T-cell (primary cell): Measurements from ENCODE around the gene ERC2. TPM values are rescaled to one million over a fixed set of nuclear protein-coding genes. Genes with fewer than 3 reads are reported as not detected.

ENCODE experiments used
- ATAC-seq, 4 experiments: fragments of 200-7000 bp in 3 of 4; fragments of 150-1000 bp in 1 of 4; cut with Tn5 transposase; replicated peaks in 1 of 4; 1 replicate in 3 of 4; 2 replicates in 1 of 4; pipeline ENCODE4 v1.10.0; 2021; ENCODE audit warnings: moderate library complexity in 3 of 4, mild to moderate bottlenecking in 2 of 4, moderate number of reproducible peaks in 1 of 4
- CTCF ChIA-PET, 2 donors: fragments of 300-600 bp; sonication (Branson Sonifier 250); formaldehyde crosslinking; loops; one replicate each; lab custom pipeline; 2022; ENCODE audit warnings: antibody characterized with exemption in 2 of 2; lab: Charles Lee
- POLR2A ChIA-PET, 2 donors: fragments of 300-600 bp; sonication (Branson Sonifier 250); formaldehyde crosslinking; loops; one replicate each; lab custom pipeline; 2022; ENCODE audit warnings: antibody characterized with exemption in 2 of 2; lab: Charles Lee
- DNase-seq, 35 experiments: peaks; one replicate each; pipeline versions ENCODE4 v3.0.0 to v3.0.0-alpha.2; 2013 to 2023
- H3K27ac ChIP-seq: one replicate; pipeline ENCODE4 v1.5.1; 2013; ENCODE audit warnings: low read length
- H3K27me3 ChIP-seq, 2 experiments: replicated peaks in 1 of 2; 1 replicate in 1 of 2; 2 replicates in 1 of 2; pipeline versions ENCODE4 v1.6.1 to v1.7.0; 2013; ENCODE audit warnings: low read length in 1 of 2, mixed read lengths in 1 of 2; ENCODE audit not compliant: control insufficient read depth in 2 of 2, insufficient read depth in 2 of 2; ENCODE audit errors: extremely low read depth in 1 of 2
- H3K36me3 ChIP-seq, 2 donors: 1 replicate in 1 of 2; 2 replicates in 1 of 2; pipeline versions ENCODE4 v1.6.1 to v1.7.0; 2013; ENCODE audit warnings: low read length in 1 of 2; ENCODE audit not compliant: control insufficient read depth in 2 of 2, insufficient read depth in 1 of 2; ENCODE audit errors: extremely low read depth in 1 of 2
- H3K4me1 ChIP-seq, 2 experiments: 1 replicate in 1 of 2; 2 replicates in 1 of 2; pipeline versions ENCODE4 v1.6.1 to v1.7.0; 2013; ENCODE audit warnings: low read length in 2 of 2, mixed read lengths in 1 of 2; ENCODE audit not compliant: insufficient read depth in 2 of 2, control insufficient read depth in 1 of 2; ENCODE audit errors: extremely low read depth in 1 of 2
- H3K4me3 ChIP-seq, 2 donors: 1 replicate in 1 of 2; 2 replicates in 1 of 2; pipeline versions ENCODE4 v1.5.1 to v1.7.0; 2013; ENCODE audit warnings: mild to moderate bottlenecking in 2 of 2, low read length in 1 of 2, moderate library complexity in 1 of 2; ENCODE audit not compliant: control insufficient read depth in 1 of 2; ENCODE audit errors: extremely low read depth in 1 of 2
- H3K9me3 ChIP-seq: 2 replicates; pipeline ENCODE4 v1.7.0; 2013
- H3K27ac Mint-ChIP-seq, 2 donors: one replicate each; pipeline ENCODE4 v1.8.0; 2020 to 2021; ENCODE audit warnings: mild to moderate bottlenecking in 2 of 2, mixed read lengths in 2 of 2
- H3K27me3 Mint-ChIP-seq, 2 donors: one replicate each; pipeline ENCODE4 v1.8.0; 2021 to 2022; ENCODE audit warnings: mixed read lengths in 2 of 2
- H3K36me3 Mint-ChIP-seq: one replicate; pipeline ENCODE4 v1.8.0; 2021; ENCODE audit warnings: mixed read lengths
- H3K4me1 Mint-ChIP-seq, 3 donors: one replicate each; pipeline ENCODE4 v1.8.0; 2020 to 2022; ENCODE audit warnings: mixed read lengths in 3 of 3, mild to moderate bottlenecking in 1 of 3
- H3K4me3 Mint-ChIP-seq, 3 donors: one replicate each; pipeline ENCODE4 v1.8.0; 2020 to 2022; ENCODE audit warnings: mild to moderate bottlenecking in 3 of 3, mixed read lengths in 3 of 3, moderate library complexity in 3 of 3
- H3K9me3 Mint-ChIP-seq, 3 donors: one replicate each; pipeline ENCODE4 v1.8.0; 2020 to 2022; ENCODE audit warnings: mixed read lengths in 3 of 3
- WGBS: methylation state at CpG from one replicate; pipeline ENCODE4 v1.1.5; 2013; ENCODE audit warnings: missing lambda C conversion rate; ENCODE audit not compliant: insufficient coverage; 5-methylcytosine and 5-hydroxymethylcytosine counted together
- total RNA-seq, 35 experiments: library from RNA in 6 of 35; stranded (reverse) in 6 of 35; fragments of 120-200 nt in 1 of 35; gene quantifications; one replicate each; pipeline versions ENCODE4 v1.2.1 to v1.2.4 and lab custom pipeline; 2013 to 2026

ERC2 gene
- total RNA-seq, 5 donors from 2014 or later (not counting 1 experiment from before 2014, with no cell fraction given): not detected

DNA sequence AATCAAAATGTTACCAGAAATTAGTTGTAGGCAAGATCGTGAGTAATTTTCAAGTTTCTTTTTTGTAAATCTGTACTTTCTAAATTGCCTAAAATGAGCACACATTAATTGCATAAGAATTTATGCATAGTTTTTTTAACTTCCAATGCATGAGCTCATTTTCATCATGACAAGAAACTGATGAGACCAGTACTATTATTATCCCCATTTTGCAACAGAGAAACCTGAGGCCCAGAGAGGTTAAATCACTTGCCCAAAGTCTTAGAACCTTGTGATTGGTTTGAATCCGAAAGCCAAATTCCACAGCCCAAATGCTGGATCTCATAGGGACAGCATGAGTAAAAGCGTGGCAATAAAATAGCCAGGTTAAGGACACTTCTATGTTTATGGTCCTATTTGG is 274.7 kb downstream of the ERC2 start:
- ATAC-seq (no peak), DNase-seq (no peak)
- Mint-ChIP-seq H3K4me3 (no peak overlapping the region), H3K9me3 (peaks cover 0 to 8% (median 0%) of the 10 kb centered on the region in 3 donors), H3K36me3 (no peaks in the 10 kb centered on the region), H3K4me1 (no peaks in the 10 kb centered on the region), H3K27ac (no peak overlapping the region), H3K27me3 (peaks cover 0 to 15% of the 10 kb centered on the region in 2 donors)
- 100% methylated on average over 1 of the region's 3 CpGs for WGBS
- H3K36me3 ChIP-seq: no peaks in the 10 kb centered on the region
- H3K27ac ChIP-seq: no peak overlapping the region
- peaks cover 0 to 5% of the 10 kb centered on the region in 2 experiments for H3K27me3 ChIP-seq
- CTCF ChIA-PET: interaction anchor here in 1 of 2 donors (0.7 kb wide), 1 partner anchor 1946 kb away, joined by 3 read pairs; no protein-coding TSS in a partner anchor
- POLR2A ChIA-PET: no interaction called here
- H3K9me3 ChIP-seq: no peaks in the 10 kb centered on the region
- H3K4me1 ChIP-seq: no peaks in the 10 kb centered on the region
- H3K4me3 ChIP-seq: no peak overlapping the region

DNA sequence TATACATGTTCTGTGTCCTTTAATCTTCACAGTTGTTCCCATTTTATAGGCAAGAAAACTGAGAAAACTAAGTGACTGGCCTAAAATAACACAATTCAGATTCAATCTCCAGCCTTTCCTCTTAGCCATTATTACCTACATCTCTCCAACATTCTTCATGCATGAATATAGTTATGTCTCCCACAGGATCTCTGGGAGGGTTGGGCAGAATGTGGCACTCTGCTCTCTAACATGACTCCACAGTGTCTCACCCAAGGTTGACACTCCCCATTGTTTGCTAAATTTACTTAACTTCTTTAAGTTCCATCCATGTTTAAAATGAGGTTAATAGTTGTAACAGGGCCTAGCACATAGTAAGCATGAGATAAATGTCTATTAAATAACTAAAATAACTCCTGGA is 276.3 kb downstream of the ERC2 start:
- no peak overlapping the region for H3K27ac Mint-ChIP-seq
- H3K9me3 Mint-ChIP-seq: no peaks in the 10 kb centered on the region
- Histone ChIP-seq H3K36me3 (no peaks in the 10 kb centered on the region), H3K27ac (no peak overlapping the region), H3K27me3 (peaks cover 0 to 5% of the 10 kb centered on the region in 2 experiments), H3K9me3 (no peaks in the 10 kb centered on the region), H3K4me1 (no peaks in the 10 kb centered on the region), H3K4me3 (no peak overlapping the region)
- no peaks in the 10 kb centered on the region for H3K36me3 Mint-ChIP-seq
- no peak overlapping the region for H3K4me3 Mint-ChIP-seq
- ATAC-seq (no peak), DNase-seq (no peak)
- ChIA-PET CTCF (no interaction called here), POLR2A (no interaction called here)
- no peaks in the 10 kb centered on the region for H3K4me1 Mint-ChIP-seq
- H3K27me3 Mint-ChIP-seq: peaks cover 0 to 14% of the 10 kb centered on the region in 2 donors

DNA sequence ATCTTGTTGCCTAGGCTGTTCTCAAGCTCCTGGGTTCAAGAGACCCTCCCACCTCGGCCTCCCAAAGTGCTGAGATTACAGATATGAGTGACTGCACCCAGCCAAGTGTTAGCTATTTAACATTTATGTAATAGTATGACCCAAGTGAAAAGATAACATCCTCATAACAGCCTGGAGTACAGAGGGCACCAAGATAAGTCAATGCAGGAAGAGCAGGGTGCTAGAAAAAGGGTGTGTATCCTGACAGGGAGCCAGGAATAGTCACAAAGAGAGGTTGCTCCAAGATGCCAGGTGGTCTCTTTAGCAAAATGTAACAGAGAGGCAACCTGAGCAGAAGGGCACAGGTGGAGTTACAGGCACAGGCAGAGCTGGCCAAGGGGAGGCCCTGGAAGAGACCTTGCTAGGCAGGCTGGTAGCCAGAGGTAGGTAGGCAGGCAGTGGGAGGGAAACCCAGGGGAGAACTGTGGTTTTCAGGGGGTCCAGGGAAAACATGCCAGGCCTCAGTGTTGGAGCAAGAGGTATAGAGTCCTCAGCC is 277.4 kb downstream of the ERC2 start:
- no peak for ATAC-seq
- H3K4me1 Mint-ChIP-seq: no peaks in the 10 kb centered on the region
- H3K4me3 Mint-ChIP-seq: no peak overlapping the region
- DNase-seq: no peak
- no peaks in the 10 kb centered on the region for H3K9me3 Mint-ChIP-seq
- ChIA-PET POLR2A (no interaction called here), CTCF (no interaction called here)
- Histone ChIP-seq H3K36me3 (no peaks in the 10 kb centered on the region), H3K9me3 (no peaks in the 10 kb centered on the region), H3K27me3 (peaks cover 0 to 5% of the 10 kb centered on the region in 2 experiments), H3K4me1 (no peaks in the 10 kb centered on the region), H3K27ac (no peak overlapping the region), H3K4me3 (no peak overlapping the region)
- no peaks in the 10 kb centered on the region for H3K36me3 Mint-ChIP-seq
- WGBS: no CpG with 5 or more reads among the region's 1 CpG
- H3K27me3 Mint-ChIP-seq: peaks cover 0 to 14% of the 10 kb centered on the region in 2 donors
- H3K27ac Mint-ChIP-seq: no peak overlapping the region

GRCh38 chr3:56190130-56190529 is 278.1 kb downstream of the ERC2 start:
- Mint-ChIP-seq H3K9me3 (no peaks in the 10 kb centered on the region), H3K27ac (no peak overlapping the region), H3K4me3 (no peak overlapping the region), H3K36me3 (no peaks in the 10 kb centered on the region), H3K27me3 (peaks cover 0 to 14% of the 10 kb centered on the region in 2 donors), H3K4me1 (no peaks in the 10 kb centered on the region)
- H3K36me3 ChIP-seq: no peaks in the 10 kb centered on the region
- peaks cover 0 to 5% of the 10 kb centered on the region in 2 experiments for H3K27me3 ChIP-seq
- no peaks in the 10 kb centered on the region for H3K4me1 ChIP-seq
- H3K4me3 ChIP-seq: no peak overlapping the region
- no peak overlapping the region for H3K27ac ChIP-seq
- ChIA-PET POLR2A (no interaction called here), CTCF (no interaction called here)
- no peak for ATAC-seq
- H3K9me3 ChIP-seq: no peaks in the 10 kb centered on the region
- no peak for DNase-seq

DNA sequence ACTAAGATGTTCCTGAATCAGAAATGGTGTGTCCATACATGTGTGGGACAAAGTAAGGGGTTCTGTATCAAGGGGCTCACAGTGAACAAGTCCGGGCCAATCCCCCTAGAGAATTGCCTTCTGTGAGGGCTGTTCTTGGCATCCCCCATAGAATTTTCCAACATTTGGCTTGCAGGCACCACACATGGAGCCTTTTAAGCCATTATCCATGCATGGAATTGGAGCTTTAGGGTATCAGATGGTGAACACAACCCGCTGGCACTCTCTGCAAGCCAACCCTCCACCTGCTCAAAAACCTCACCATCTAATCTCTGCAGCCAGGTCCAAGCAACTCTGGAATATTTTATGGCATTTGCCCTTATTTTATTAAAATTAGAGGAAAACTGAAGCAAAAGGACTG is 278.7 kb downstream of the ERC2 start:
- POLR2A ChIA-PET: no interaction called here
- DNase-seq (no peak), ATAC-seq (no peak)
- Mint-ChIP-seq H3K9me3 (no peaks in the 10 kb centered on the region), H3K36me3 (no peaks in the 10 kb centered on the region), H3K4me1 (no peaks in the 10 kb centered on the region), H3K4me3 (no peak overlapping the region), H3K27me3 (peaks cover 0 to 14% of the 10 kb centered on the region in 2 donors), H3K27ac (no peak overlapping the region)
- CTCF ChIA-PET: no interaction called here
- no peak overlapping the region for H3K4me3 ChIP-seq
- no peaks in the 10 kb centered on the region for H3K9me3 ChIP-seq
- no peaks in the 10 kb centered on the region for H3K36me3 ChIP-seq
- peaks cover 0 to 5% of the 10 kb centered on the region in 2 experiments for H3K27me3 ChIP-seq
- H3K4me1 ChIP-seq: no peaks in the 10 kb centered on the region
- no peak overlapping the region for H3K27ac ChIP-seq
- WGBS: 86% methylated on average over 1 of the region's 2 CpGs

GRCh38 chr3:56188201-56188600 is 280.1 kb downstream of the ERC2 start:
- Mint-ChIP-seq H3K36me3 (no peaks in the 10 kb centered on the region), H3K4me3 (no peak overlapping the region), H3K9me3 (no peaks in the 10 kb centered on the region), H3K27ac (no peak overlapping the region), H3K27me3 (peaks cover 0 to 14% of the 10 kb centered on the region in 2 donors), H3K4me1 (no peaks in the 10 kb centered on the region)
- Histone ChIP-seq H3K9me3 (no peaks in the 10 kb centered on the region), H3K27me3 (peaks cover 0 to 5% of the 10 kb centered on the region in 2 experiments), H3K27ac (no peak overlapping the region), H3K4me1 (no peaks in the 10 kb centered on the region), H3K4me3 (no peak overlapping the region), H3K36me3 (no peaks in the 10 kb centered on the region)
- ChIA-PET POLR2A (no interaction called here), CTCF (no interaction called here)
- no peak for ATAC-seq
- WGBS: 69% methylated on average over 2 of the region's 9 CpGs
- DNase-seq: no peak

- H3K4me1 Mint-ChIP-seq: no peaks in the 10 kb centered on the region
- H3K27ac ChIP-seq: no peak overlapping the region
- no peak for ATAC-seq
- H3K4me3 ChIP-seq: no peak overlapping the region
- 72% methylated on average over 2 of the region's 2 CpGs for WGBS
- ChIA-PET CTCF (no interaction called here), POLR2A (no interaction called here)
- H3K36me3 ChIP-seq: no peaks in the 10 kb centered on the region
- no peak for DNase-seq
- H3K9me3 Mint-ChIP-seq: no peaks in the 10 kb centered on the region
- H3K9me3 ChIP-seq: no peaks in the 10 kb centered on the region
- no peak overlapping the region for H3K27ac Mint-ChIP-seq
- peaks cover 0 to 14% of the 10 kb centered on the region in 2 donors for H3K27me3 Mint-ChIP-seq
- no peaks in the 10 kb centered on the region for H3K4me1 ChIP-seq
- H3K36me3 Mint-ChIP-seq: no peaks in the 10 kb centered on the region
- H3K27me3 ChIP-seq: peaks cover 0 to 5% of the 10 kb centered on the region in 2 experiments
- H3K4me3 Mint-ChIP-seq: no peak overlapping the region
Measured at GRCh38 chr3:56187051-56187450, 281.2 kb downstream of the ERC2 start.
